GM19328 (cell line): ENCODE measurements around the gene FMR1NB.

ENCODE experiments used
- ATAC-seq: cut with Tn5 transposase; IDR thresholded peaks from one replicate; pipeline ENCODE4 v1.9.1; 2021; ENCODE audit warnings: mild to moderate bottlenecking, moderate library complexity; ENCODE audit not compliant: unreplicated experiment

Gene FMR1NB

GRCh38 chrX:148069759-148070503, 88.8 kb downstream of the FMR1NB start:
- ATAC-seq, result peak; percentile 91

- ATAC-seq, result no peak
These were observed 89.4 kb downstream of the FMR1NB start for GRCh38 chrX:148070504-148070877.
